Heart left ventricle (tissue), 16 donors: ENCODE measurements around the gene CHID1. TPM values are rescaled to one million over a fixed set of nuclear protein-coding genes. Genes with fewer than 3 reads are reported as not detected.

ENCODE experiments used
- ATAC-seq, 4 donors: fragments of 200-7000 bp; cut with Tn5 transposase; one replicate each; pipeline ENCODE4 v1.9.1; 2020 to 2022; ENCODE audit warnings: moderate library complexity in 4 of 4, mild to moderate bottlenecking in 3 of 4, moderate number of reproducible peaks in 1 of 4
- DNase-seq, 5 donors: peaks; one replicate each; pipeline ENCODE4 v3.0.0-alpha.2; 2020
- H3K27ac ChIP-seq, 12 donors: fragments of 200-600 bp; sonication (generic) in 4 of 12; one replicate each; pipeline versions ENCODE4 v1.5.0 to v1.8.0; 2016 to 2022; ENCODE audit warnings: mild to moderate bottlenecking in 2 of 12
- H3K27me3 ChIP-seq, 9 donors: fragments of 200-600 bp; sonication (generic) in 2 of 9; one replicate each; pipeline versions ENCODE4 v1.5.1 to v1.8.0; 2016 to 2022; ENCODE audit warnings: mild to moderate bottlenecking in 3 of 9
- H3K36me3 ChIP-seq, 9 donors: fragments of 200-600 bp; sonication (generic) in 2 of 9; one replicate each; pipeline versions ENCODE4 v1.5.0 to v1.8.0; 2018 to 2022; ENCODE audit warnings: mild to moderate bottlenecking in 2 of 9
- H3K4me1 ChIP-seq, 12 donors: fragments of 200-600 bp; sonication (generic) in 4 of 12; one replicate each; pipeline versions ENCODE4 v1.5.0 to v1.8.0; 2016 to 2022; ENCODE audit warnings: mild to moderate bottlenecking in 3 of 12
- H3K4me3 ChIP-seq, 12 donors: fragments of 200-600 bp; sonication (generic) in 4 of 12; one replicate each; pipeline versions ENCODE4 v1.5.0 to v1.8.0; 2017 to 2022; ENCODE audit warnings: mild to moderate bottlenecking in 9 of 12, moderate library complexity in 4 of 12
- H3K9me3 ChIP-seq, 12 donors: fragments of 200-600 bp; sonication (generic) in 4 of 12; one replicate each; pipeline versions ENCODE4 v1.5.0 to v1.8.0; 2016 to 2022; ENCODE audit warnings: mild to moderate bottlenecking in 1 of 12
- POLR2A ChIP-seq, 2 donors: fragments of 450-650 bp; IDR thresholded peaks; one replicate each; pipeline ENCODE4 v1.6.1; 2017; ENCODE audit warnings: antibody characterized with exemption in 2 of 2, mild to moderate bottlenecking in 2 of 2, moderate library complexity in 2 of 2
- WGBS, 4 donors: extraction: QIAGEN DNeasy Blood & Tissue Kit in 2 of 4; methylation state at CpG; one replicate each; pipeline versions ENCODE4 v1.1.5 to v1.1.7; 2013 to 2018; 5-methylcytosine and 5-hydroxymethylcytosine counted together
- intact Hi-C, 10 donors: fragments of 100-400 bp; cut with DNase I; formaldehyde crosslinking; loops; one replicate each; pipeline versions ENCODE4 v1.11.1 to v1.14.2; 2022
- polyA plus RNA-seq, 2 donors: library from polyadenylated mRNA; stranded (reverse); fragments of 200-250 nt; gene quantifications; one replicate each; pipeline ENCODE4 v1.2.3, GENCODE V29; 2013
- total RNA-seq, 9 donors: library from RNA; depleted of rRNA in 2 of 9; stranded (reverse); fragments of >200 nt in 2 of 9; fragmentation: NEBNext Ultra II Directional in 3 of 9; extraction: Animal tissue kit (Norgen Biotek cat#: 25700) in 3 of 9; gene quantifications; one replicate each; pipeline versions ENCODE4 v1.1.0 to v1.2.4, GENCODE V29; 2016 to 2023
- TF ChIP-seq, protein P1 (sequence below), 12 donors: fragments of 200-600 bp; sonication (generic) in 4 of 12; IDR thresholded peaks; one replicate each; pipeline versions ENCODE4 v1.5.0 to v1.8.0; 2018 to 2022; ENCODE audit warnings: antibody characterized with exemption in 12 of 12, mild to moderate bottlenecking in 5 of 12
- donor health status: ischemic (EF 13 %, LVEDD 7.1; RV severe dilation, severe dysfunction).
- donor health status: healthy with polysubstance abuse.
- donor health status: DM: no; HTN: yes; CAD: no.
- donor health status: DM: no; HTN: no; CAD: no.
- donor health status: ischemic (EF 25% LVEDD 6.9; RV normal size, moderate dysfunction).
- donor health status: ischemic (EF 25% LVEDD 5.7; RV mildly dilated, moderate dysfunction).
- donor health status: healthy.
- donor health status: DM: yes; HTN: yes; CAD: no.
- donor health status: ischemic (EF 35%, LVEDD 5.7; RV mildly dilated, moderate dysfunction).
- donor health status: nonischemic (EF 11% LVEDD 7.7; RV severe dilation, severe dysfunction).
- donor health status: DM: yes; HTN: yes; CAD: no.
- donor health status: PGD.
- donor health status: ischemic (EF 29% LVEDD 5.4; RV normal size, mild dysfunction).
- donor health status: nonischemic (EF 23%, LVEDD 6.1; RV moderate dilation, normal function).

CHID1 gene
- total and polyA plus RNA-seq, 11 donors, result 30.8 to 87.7 (median 55.3) TPM

GRCh38 chr11:844693-845644, 65.6 kb downstream of the CHID1 start:
- peak; percentile 22 to 76 (median 47) for ATAC-seq
- Histone ChIP-seq H3K27ac (peak overlapping the region; percentile 86 to 99 (median 96)), H3K27me3 (peaks cover 0 to 14% (median 0%) of the 10 kb centered on the region in 9 donors), H3K9me3 (no peaks in the 10 kb centered on the region), H3K4me1 (peaks cover 7 to 75% (median 58%) of the 10 kb centered on the region in 12 donors), H3K36me3 (peaks cover 0 to 14% (median 7%) of the 10 kb centered on the region in 9 donors), H3K4me3 (peak overlapping the region; percentile 78 to 100 (median 93))
- intact Hi-C loops, result loop anchor here in 3 of 10 donors (5.0 kb wide), 2 partner anchors 38 to 207 kb away; partner anchors contain the start of genes PIDD1 (in 1 of the 3) and RPLP2 (in 1 of the 3)
- WGBS, 4 donors, result 18 to 31% (median 22%) methylated on average over 12 to 31 of the region's 31 CpGs
- TF ChIP-seq POLR2A (IDR thresholded peaks at IDR 0.05), result peak in 1 of 2 donors; percentile 28
- TF ChIP-seq, protein P1, sequence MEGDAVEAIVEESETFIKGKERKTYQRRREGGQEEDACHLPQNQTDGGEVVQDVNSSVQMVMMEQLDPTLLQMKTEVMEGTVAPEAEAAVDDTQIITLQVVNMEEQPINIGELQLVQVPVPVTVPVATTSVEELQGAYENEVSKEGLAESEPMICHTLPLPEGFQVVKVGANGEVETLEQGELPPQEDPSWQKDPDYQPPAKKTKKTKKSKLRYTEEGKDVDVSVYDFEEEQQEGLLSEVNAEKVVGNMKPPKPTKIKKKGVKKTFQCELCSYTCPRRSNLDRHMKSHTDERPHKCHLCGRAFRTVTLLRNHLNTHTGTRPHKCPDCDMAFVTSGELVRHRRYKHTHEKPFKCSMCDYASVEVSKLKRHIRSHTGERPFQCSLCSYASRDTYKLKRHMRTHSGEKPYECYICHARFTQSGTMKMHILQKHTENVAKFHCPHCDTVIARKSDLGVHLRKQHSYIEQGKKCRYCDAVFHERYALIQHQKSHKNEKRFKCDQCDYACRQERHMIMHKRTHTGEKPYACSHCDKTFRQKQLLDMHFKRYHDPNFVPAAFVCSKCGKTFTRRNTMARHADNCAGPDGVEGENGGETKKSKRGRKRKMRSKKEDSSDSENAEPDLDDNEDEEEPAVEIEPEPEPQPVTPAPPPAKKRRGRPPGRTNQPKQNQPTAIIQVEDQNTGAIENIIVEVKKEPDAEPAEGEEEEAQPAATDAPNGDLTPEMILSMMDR (IDR thresholded peaks at IDR 0.05), result peak in 4 of 12 donors; percentile 13 to 40 (median 32)
- DNase-seq, result peak; percentile 92 to 97 (median 95)

GRCh38 chr11:843818-844692, 66.6 kb downstream of the CHID1 start:
- DNase-seq, result peak; percentile 92 to 97 (median 95)
- peak overlapping the region; percentile 86 to 99 (median 96) for H3K27ac ChIP-seq
- peaks cover 0 to 10% (median 0%) of the 10 kb centered on the region in 9 donors for H3K27me3 ChIP-seq
- ATAC-seq, result peak; percentile 36 to 76 (median 52)
- H3K36me3 ChIP-seq, result peaks cover 0 to 23% (median 16%) of the 10 kb centered on the region in 9 donors
- H3K4me3 ChIP-seq, result peak overlapping the region; percentile 78 to 100 (median 93)
- TF ChIP-seq, protein P1 (IDR thresholded peaks at IDR 0.05), result peak in 2 of 12 donors; percentile 11
- peak in 1 of 2 donors; percentile 42 for TF ChIP-seq POLR2A (IDR thresholded peaks at IDR 0.05)
- WGBS, 4 donors, result 0 to 3% (median 1%) methylated on average over 14 to 25 of the region's 25 CpGs
- intact Hi-C loops, result loop anchor here in 1 of 10 donors (5.0 kb wide), 1 partner anchor 37 kb away; the partner anchor contains the start of genes PIDD1 and RPLP2
- no peaks in the 10 kb centered on the region for H3K9me3 ChIP-seq
- peaks cover 7 to 77% (median 56%) of the 10 kb centered on the region in 12 donors for H3K4me1 ChIP-seq

GRCh38 chr11:843086-843734, 67.4 kb downstream of the CHID1 start:
- Histone ChIP-seq H3K4me1 (peaks cover 7 to 77% (median 52%) of the 10 kb centered on the region in 12 donors), H3K27ac (peak overlapping the region; percentile 86 to 99 (median 96)), H3K36me3 (peaks cover 0 to 32% (median 24%) of the 10 kb centered on the region in 9 donors), H3K9me3 (no peaks in the 10 kb centered on the region), H3K4me3 (peak overlapping the region; percentile 78 to 100 (median 93)), H3K27me3 (peaks cover 0 to 3% (median 0%) of the 10 kb centered on the region in 9 donors)
- DNase-seq, result no peak
- TF ChIP-seq, protein P1 (IDR thresholded peaks at IDR 0.05), result peak in 3 of 12 donors; percentile 5 to 15 (median 14)
- TF ChIP-seq POLR2A (IDR thresholded peaks at IDR 0.05), result no peak
- intact Hi-C loops, result loop anchor here in 1 of 10 donors (5.0 kb wide), 1 partner anchor 36 kb away; the partner anchor contains the start of genes PIDD1 and RPLP2
- ATAC-seq, result peak in 1 of 4 donors; percentile 0
- 0 to 2% (median 1%) methylated on average over 30 to 53 of the region's 53 CpGs for WGBS, 4 donors
